ENCODE results near the gene KIF3C. TPM values are rescaled to one million over a fixed set of nuclear protein-coding genes. Genes with fewer than 3 reads are reported as not detected.
"Not testable (repeated sequence)": the region's sequence is repeated elsewhere in the genome, so short reads cannot be mapped to it uniquely, and the experiment has no call there.

The KIF3C gene
- 25.9 TPM for polyA plus RNA-seq (2013, experiment 1 of 2; ENCODE audit: insufficient read length)
- polyA plus RNA-seq (2013, experiment 2 of 2; ENCODE audit: insufficient read length), result 26.5 TPM

DNA sequence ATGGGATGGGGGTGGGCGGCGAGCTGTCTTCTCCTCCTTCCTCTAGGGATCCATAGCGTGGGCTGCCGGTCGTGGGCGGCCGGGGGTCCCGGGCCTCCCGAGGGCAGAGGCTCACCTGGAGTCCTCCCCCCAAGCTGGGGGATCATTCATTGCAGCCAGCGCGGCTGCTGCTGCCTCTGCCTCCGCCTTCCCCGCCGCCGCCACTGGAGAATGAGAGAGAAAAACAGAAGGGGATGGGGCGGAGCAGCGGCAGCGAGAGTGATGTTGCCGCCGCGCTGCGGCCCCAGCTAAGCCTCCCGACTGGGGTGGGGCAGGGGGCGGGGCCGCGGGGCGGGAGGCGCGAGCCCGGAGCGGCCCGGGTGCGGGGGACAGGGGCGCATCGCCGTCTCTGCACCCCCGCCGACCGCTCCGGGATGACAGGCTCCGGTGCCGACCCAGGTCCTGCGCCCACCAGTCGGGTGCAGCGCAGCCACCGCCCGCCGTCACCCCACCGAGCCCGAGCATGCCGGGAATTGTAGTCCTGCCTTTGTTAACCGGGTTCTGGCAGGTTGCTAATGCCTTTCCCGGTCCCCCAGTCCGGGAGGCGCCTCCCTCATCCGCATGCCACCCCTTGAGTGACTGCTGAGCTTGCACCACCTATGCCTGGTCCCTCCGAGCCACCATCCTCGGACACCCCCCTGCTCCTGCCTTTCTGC, at the start of gene KIF3C:
TSS of gene KIF3C (minus strand) at position 225 of the 695 bp plus-strand sequence. CDS start 580 bp downstream, outside the sequence.
- peak; percentile 66 for DNase-seq

GRCh38 chr2:26028083-26028482, 45.8 kb upstream of the KIF3C start:
- DNase-seq, result not testable (repeated sequence)

DNA sequence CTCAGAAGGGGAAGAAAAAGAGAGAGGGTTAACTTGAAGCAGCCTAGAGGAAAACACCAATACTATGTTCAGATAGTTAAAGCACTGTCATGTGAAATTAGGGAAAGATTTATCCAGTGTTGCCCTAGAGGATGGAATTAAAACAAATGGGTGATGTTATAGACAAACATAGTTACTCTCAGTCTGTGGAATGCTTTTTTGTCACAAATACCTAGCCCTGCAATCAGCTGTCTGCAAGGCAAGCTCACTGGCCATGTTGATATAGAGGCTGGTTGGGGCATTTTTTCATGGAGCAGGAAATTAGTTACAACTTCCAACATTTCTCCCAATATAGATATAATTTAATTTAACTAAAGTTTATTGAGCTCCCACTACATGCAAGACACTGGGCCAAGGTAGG, 43.2 kb upstream of the KIF3C start:
- no peak for DNase-seq

DNA sequence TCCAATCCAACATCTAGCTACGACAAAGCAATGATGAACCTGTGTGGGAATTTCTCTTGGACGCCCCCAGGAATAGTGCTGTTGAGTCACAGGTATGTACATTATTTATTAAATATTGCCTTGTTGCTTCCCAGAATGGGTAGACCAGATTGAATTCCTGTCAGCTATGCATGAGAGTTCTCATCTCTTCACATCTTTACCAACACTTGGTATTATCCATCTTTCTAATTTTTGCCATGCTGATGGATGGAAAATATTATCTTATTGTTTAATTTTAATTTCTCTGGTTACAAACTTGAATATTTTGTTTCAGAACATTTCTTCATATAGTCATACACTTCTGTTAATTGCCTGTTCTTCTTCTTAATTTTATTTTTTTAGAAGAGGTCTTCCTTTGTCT, 42.0 kb upstream of the KIF3C start:
- DNase-seq, result no peak

- DNase-seq, result no peak
Observed at GRCh38 chr2:26020231-26020640, 37.9 kb upstream of the KIF3C start.

DNA sequence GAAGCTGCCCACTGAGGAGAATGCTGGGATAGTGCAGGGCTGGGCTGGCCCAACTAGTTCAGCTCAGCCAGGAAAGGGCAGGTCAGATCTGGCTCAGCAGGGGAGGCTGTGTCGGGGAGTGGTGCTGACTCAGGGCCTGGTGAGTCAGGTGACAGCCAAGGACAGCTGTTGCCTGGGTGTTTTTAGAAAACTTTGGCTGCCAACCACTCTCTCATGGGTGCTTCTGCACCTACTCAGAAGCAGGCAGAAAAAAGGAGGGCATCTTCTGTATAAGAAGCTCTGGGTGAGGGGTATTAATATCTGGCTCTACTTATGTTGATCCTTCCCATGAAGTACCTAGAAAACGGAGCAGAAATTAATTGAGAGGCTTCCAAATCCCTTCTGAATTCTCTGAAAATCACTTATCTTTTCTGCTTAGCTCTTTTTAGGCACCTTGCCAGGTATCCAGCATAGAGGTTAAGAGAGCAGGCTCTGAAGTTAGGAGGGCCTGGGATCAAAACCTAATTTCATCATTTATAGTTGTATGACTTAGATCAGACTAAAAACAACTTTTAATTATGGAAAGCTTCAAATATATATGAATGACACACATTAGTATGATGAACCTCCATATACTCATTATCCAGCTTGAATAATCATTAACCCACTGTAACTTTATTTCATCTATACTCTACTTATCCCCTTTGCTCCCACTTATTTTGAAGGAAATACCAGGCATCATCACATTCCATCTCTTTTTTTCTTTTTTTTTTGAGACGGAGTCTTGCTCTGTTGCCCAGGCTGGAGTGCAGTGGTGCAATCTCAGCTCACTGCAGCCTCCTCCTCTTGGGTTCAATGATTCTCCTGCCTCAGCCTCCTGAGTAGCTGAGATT, 36.1 kb upstream of the KIF3C start:
- peak; percentile 71 for DNase-seq

DNA sequence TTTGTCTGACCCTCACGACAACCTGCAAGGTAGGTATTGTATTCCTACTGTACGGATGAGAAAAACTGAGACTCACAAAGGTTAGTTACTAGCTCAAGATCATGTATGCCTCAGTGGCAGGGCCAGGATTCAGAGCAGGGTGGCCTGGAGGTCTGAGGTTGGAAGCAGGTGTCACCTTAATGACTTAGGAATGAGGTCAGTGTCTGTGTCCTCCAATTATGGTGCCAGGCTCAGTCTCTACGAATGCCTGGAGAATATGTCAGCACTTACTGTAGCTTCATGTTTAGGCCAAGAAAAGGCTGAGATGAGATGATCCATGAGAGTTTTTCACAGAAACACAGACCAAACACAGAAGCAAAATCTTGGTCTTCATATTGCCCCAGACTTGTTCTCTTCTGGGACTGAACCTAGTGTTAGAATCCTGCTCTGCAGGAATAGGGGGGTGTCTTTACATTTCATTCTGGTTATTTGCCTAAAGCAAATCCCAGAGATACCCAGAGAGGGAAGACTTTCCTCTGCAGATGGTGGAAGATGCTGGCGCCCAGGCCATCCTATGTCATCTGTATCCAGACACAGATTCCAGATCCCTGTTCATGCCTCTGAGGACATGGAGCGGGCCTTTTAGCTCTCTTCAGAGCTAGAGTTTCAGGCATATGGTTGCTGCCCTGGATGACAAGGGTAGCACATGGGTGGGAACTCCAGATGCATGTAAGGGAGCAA, 35.3 kb upstream of the KIF3C start:
- no peak for DNase-seq

- DNase-seq, result not testable (repeated sequence)
Observed at GRCh38 chr2:26016706-26017045, 34.4 kb upstream of the KIF3C start.

DNA sequence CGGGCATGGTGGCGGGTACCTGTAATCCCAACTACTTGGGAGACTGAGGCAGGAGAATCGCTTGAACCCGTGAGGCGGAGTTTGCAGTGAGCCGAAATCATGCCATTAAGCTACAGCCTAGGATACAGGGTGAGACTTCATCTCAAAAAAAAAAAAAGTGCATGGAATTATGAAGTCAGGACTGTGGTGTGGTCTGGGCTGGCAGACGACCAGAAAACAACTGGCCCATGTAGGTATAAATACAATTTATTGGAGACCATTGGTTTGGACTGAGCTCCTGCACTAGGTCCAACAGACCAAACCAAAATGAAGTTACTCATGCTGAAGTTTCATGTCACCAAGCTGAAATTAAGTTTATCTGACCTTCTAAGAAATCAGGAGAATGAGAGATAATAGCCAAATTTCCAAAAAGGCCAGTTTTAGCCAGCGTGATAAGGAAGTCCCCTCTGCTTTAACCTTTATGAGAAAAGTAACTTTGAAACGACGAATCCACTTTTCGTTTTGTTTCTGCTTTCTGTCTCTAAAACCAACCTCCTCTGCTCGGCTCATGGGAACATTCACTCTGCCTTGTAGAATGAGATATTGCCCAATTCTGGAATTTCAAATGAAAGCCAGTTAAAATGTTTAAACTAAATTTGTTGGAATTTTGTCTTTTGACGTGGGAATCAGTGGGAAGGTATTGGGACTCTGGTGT, 33.9 kb upstream of the KIF3C start:
- no peak for DNase-seq

- no peak for DNase-seq
Observed at GRCh38 chr2:26013668-26014067, 31.4 kb upstream of the KIF3C start.

- no peak for DNase-seq
Observed at GRCh38 chr2:26011990-26012856, 29.9 kb upstream of the KIF3C start.

DNA sequence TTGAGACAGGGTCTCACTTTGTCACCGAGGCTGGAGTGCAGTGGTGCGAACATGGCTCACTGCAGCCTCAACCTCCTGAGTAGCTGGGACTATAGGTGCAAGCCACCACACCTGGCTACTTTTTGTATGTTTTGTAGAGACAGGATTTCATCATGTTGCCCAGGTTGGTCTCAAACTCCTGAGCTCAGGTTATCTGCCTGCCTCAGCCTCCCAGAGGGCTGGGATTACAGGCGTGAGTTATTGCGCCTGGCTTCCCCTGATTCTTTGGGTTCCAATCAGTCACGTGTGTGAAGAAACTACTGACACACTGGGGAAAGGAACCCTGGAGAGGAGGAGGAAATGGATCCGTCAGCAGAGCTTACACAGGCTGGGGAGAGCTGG, 29.3 kb upstream of the KIF3C start:
- no peak for DNase-seq

DNA sequence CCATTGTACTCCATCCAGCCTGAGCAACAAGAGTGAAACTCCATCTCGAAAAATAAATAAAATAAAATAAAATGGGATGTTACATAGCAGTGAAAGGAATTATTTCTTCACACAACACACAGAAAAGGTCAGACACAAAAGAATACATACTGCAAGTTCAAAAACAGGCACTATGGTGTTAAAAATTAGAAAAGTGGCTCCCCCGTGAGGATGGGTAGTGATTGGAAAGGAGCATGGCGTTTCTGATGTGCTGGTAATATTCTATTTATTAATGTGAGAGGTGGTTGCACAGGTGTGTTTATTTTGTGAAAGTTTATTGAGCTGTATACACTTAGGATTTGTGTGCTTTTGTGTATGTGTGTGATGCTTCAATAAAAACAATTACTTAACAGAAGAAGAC, 28.6 kb upstream of the KIF3C start:
- no peak for DNase-seq

DNA sequence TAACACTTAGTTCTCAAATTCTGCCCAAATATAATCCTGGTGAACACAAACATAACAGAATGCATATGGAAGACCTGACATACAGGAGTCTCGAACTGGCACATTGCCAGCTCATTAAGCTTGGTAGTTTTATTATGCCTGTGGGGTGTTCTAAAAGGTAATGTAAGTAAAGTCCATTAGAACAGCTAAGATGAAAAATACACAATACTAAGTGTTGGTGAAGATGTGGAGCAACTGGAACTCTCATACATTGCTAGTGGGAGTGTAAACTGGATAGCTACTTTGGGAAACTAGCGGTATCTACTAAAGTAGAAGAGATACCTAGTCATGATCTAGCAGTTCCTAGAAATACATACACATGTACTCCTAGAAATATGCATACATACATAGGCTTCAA, 27.3 kb upstream of the KIF3C start:
- DNase-seq, result no peak

DNA sequence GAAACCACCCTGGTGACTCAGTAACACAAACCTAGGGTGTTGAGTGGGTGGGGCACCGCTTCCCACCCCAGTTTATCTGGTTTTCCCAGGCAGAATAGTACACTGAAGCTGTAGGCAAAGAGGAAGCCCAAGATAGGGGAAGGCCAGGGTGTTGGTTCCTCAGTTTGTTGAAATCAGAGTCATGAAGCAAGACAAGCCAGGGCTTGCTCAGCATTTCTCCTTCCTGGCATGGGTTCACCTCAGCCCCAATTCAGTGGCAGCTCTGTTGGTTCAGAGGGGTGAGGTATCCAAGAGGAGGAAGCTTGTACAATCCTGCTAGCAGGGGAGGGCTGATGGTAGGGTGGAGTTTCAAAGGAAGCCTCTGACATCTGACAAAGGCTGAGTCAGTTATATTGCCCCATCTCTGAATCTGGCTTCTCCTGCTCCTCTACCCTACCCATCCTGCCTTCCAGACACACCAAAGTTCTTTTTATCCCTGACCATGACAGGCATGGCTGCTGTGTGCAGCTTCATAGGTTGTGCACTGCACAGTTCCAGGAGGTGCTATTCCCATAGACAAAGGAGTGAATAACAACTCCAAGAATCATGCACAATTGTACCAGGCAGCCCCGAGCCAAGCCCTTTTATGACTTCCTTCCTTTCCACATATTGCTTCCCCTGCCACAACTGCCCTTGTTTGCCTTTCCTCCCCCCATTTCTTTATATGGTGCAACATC, 26.7 kb upstream of the KIF3C start:
- DNase-seq, result peak; percentile 49

DNA sequence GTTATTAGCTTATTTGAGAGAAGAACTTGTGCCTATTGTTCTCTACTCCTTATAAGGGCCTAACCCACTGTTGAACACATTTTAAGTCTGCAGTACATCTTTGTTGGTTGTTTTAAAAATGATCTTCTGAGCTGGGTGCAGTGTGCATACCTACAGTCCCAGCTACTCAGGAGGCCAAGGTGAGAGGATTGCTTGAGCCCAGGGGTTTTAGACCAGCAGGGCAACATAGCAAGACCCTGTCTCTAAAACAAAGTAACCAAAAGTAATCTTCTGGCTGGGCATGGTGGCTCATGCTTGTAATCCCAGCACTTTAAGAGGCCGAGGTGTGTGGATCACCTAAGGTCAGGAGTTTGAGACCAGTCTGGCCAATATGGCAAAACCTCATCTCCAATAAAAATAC, 25.8 kb upstream of the KIF3C start:
- no peak for DNase-seq

GRCh38 chr2:26002632-26003310, 20.5 kb upstream of the KIF3C start:
- DNase-seq, result no peak

DNA sequence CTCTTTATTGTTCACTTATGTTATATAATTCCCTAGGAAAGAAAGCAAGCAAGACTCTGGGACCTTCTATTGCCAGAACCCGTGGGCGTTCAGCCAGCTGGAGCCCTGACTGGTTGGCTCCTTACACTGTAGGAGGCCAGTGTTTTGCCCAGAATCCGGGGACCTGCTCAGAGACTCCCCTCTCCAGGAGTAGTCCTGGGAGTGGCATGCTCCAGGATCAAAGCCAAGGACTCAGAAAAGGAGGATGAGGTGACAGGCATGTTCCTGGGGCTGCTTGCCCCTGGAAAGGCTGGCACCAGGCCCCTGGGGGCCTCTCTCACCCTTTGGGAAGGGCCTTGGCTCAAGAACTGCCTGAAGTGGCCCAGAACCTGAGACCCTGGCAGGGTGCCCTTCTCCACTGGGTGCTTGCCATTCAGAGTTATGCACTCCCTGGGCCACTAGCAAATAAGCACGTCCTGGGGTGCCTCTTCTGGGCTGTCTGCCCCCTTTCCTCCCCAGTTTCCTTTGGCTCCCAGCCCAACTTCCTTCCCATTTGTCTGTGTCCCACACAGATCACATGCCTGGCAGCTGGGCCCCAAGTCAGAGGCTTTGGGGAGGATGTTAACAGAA, 19.6 kb upstream of the KIF3C start:
- DNase-seq, result no peak

DNA sequence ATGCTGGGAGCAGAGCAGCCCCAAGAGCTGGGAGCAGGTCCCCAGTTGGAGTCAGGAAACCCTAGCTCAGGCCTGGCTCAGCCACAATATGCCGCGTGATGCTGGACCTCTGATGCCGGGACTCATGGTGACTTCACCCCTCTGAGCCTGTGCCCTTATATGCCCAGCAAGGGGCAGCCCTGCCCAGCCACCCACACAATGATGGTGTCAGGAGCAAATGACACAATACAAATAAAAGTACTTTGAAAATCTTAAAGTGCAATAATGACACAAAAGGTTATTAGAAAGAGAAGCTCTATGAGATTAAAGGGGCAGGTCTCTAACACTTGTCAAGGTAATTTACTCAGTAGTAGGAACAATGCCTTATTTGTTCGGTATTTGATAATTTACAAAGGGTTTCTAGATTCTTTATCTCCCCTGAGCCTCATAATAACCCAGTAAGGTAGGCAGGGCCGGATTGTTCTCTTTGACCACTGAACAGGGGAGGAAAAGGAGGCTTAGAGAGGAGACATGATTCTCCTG, 18.3 kb upstream of the KIF3C start:
- DNase-seq, result no peak

DNA sequence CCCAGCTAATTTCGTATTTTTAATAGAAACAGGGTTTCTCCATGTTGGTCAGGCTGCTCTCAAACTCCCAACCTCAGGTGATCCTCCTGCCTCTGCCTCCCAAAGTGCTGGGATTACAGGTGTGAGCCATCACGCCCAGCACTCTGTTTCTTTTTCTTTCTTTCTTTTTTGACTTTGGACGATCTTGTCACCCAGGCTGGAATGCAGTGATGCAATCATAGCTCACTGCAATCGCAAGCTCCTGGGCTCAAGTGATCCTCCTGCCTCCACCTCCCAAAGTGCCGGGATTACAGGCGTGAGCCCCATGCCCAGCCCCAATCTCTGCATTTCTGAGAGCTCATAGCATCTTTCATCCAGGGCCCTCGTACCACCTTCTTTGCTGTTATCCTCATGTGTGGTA, 17.1 kb upstream of the KIF3C start:
- DNase-seq, result not testable (repeated sequence)

Data from fibroblast of skin of abdomen (primary cell).